ENCODE measurements around the gene VSX1.

- TF ChIP-seq CTCF (IDR thresholded peaks at IDR 0.05; ENCODE audit: poor library complexity, severe bottlenecking), result no peak
- TF ChIP-seq POLR2AphosphoS5 (IDR thresholded peaks at IDR 0.05), result no peak
- no peak for TF ChIP-seq MXI1 (conservative IDR thresholded peaks at IDR 0.05; ENCODE audit: poor library complexity, severe bottlenecking)
These were observed 1.3 kb upstream of the VSX1 start for GRCh38 chr20:25083141-25083772.
